IPS-NIHi7 (cell line): ENCODE data around the gene SAMD13.

ENCODE experiments used
- DNase-seq: peaks from one replicate; pipeline ENCODE4 v3.0.0; 2012; ENCODE audit warnings: mixed read lengths; ENCODE audit errors: extremely low spot score

Gene SAMD13

DNA sequence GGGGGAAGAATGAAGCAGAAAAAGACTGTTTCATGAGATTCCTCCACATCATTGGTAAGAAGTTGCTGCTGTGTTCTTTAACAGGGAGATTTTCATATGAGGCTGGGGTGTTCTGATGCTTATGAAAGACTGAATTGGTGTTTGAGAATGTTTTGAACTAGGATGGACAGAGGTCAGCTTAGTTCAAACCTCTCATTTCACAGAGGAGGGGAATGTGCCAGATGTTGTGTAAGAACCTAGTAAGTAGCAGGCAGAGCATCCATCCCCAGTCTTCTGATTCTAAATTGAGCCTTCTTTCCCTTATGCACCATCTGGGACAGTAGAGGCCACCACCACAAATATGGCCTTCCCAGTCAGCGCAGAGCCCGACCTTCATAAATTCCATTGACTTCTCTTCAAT, 43.7 kb downstream of the SAMD13 start:
- no peak for DNase-seq

- DNase-seq = no peak
Measured at GRCh38 chr1:84347271-84347931, 45.9 kb downstream of the SAMD13 start.

DNA sequence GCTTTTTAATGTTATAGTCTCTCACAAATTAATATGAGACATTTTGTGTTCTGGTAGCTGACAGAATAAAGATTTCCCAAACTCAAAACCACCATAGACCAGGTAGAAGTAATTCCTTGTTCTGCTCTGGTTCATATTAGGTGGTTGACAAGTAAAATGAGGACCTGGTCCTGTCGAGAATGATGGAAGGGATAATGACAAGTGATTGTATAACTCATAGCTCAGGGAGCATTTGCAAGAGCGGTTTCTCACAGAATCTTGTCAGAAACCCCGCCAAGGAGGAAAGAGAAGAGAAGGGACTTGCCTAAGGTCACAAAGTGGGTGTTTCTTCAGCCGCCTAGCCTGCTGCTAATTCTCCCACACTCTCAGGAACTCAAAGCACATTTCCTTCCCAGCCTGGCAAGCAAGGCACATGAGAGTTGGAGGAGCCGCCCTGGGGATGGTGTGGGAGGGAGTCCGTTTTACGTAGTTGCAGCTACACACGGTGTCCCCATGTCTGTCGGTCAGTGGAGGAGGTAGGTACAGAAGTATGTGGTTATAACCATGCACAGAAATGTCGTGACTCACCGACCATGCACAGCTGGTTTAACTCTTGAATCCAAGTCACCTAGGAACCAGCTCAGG, 46.5 kb downstream of the SAMD13 start:
- DNase-seq = no peak

GRCh38 chr1:84348759-84349158, 47.3 kb downstream of the SAMD13 start:
- DNase-seq = no peak

DNA sequence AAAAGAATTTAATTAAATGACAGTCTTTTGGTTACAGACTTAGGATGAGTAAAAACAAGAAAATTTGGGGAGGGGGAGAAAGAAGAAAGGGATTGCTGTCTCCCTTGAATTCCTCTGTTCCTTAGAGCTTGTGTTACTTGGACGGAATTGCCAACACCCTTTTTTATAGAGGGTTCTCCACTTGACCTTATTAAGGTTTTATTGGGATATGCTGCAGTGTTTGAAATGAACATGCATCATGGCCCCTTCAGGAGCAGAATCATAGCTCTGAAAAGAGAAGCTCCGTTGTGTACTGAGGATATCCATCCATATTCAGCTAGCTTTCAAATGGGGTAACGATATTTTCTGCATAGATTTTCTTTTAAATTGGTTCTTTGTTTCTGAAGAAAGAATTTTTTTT, 48.6 kb downstream of the SAMD13 start:
- DNase-seq = no peak

GRCh38 chr1:84350550-84350949, 49.0 kb downstream of the SAMD13 start:
- DNase-seq = no peak

DNA sequence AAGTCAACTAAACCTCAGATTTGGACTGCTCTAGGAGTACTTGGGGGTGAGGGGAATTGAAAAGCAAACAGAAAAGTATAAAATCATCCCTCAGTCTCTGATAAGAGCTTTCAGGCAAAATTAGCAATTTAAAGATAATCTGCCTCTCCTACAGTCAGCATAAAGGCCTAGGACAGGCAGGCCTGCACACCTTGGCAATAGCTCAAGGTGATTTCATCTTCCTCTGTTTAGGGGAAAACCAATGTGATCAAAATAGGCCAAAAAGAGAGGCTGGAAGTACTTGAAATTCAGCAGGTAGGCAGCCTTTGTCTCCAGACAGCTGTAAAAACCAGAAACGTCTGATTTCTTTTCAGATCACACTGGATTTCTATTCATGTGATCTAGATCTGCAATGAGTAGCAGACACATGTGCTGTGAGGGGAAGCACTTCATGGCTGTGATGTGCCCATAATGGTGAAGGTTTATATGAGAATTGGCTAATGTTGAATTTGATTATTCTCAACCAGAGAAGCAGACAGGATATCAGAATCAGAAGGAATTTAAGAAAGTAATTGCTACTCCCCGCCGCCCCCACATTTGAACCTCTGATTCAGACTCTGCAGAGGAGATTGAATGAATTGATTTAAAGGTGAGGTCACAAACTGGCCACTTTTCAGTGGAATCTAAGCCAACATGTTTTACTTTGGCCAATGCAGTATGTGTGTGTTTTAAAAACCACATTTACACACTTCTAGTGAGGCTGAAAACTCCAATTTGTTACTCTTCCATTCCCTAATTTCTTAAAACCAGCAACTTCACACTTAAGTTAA, 51.0 kb downstream of the SAMD13 start:
- DNase-seq = no peak

DNA sequence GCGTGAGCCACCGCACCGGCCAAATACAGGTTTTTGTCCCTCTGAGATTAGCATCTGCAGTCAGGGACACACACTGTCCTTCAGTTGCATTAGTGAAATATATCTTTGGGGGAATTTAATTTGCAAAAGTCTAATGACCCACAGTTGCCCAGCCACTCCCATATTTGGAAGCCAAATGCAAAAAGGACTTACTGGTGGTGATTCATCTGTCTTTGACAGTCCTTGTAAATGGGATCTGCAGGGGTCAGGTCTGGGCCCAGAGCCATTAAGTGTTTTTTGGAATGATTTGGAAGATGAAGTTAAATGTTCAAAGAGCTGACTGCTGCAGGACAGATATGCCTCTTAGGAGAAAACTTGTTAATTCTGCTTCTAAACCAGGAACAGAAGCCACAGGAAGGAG, 52.2 kb downstream of the SAMD13 start:
- DNase-seq = no peak

DNA sequence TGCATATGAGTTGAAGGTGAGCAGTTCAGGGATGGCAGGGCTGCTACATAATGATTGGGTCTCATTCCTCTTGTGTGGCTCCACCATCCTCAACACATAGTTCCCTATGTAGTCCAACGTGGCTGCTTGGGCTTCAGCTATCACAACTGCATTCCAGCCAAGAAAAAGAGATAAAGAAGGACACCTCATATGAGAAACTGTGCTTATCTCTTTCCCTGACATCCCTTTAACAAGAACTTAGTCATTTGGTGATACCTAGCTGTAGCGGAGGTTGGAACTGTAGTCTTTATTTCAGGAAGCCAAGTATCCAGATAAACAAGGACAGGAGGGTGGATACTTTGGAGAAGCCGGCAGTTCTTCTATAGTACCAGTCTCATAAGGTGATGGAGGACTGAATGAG, 54.0 kb downstream of the SAMD13 start:
- no peak for DNase-seq

- DNase-seq = no peak
Measured at GRCh38 chr1:84356881-84357280, 55.4 kb downstream of the SAMD13 start.

DNA sequence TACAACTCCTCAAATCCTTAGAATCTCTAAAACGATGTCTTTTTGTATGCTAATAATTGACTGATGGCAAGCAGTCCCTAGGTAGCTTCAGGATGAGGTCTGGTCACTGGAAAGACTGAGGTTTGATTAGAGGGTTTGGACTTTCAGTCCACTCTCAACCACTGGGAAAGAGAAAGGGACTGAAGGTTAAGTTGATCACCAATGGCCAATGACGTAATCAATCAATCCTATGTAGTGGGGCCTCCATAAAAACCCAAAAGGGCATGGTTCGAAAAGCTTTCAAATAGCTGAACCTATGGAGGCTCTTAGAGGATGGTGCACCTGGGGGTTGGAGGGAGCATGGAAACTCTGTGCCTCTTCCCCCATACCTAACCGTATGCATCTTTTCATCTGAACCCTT, 57.2 kb downstream of the SAMD13 start:
- no peak for DNase-seq

- DNase-seq = no peak
Measured at GRCh38 chr1:84360316-84360715, 58.8 kb downstream of the SAMD13 start.

- DNase-seq = no peak
Measured at GRCh38 chr1:84361796-84362195, 60.3 kb downstream of the SAMD13 start.

DNA sequence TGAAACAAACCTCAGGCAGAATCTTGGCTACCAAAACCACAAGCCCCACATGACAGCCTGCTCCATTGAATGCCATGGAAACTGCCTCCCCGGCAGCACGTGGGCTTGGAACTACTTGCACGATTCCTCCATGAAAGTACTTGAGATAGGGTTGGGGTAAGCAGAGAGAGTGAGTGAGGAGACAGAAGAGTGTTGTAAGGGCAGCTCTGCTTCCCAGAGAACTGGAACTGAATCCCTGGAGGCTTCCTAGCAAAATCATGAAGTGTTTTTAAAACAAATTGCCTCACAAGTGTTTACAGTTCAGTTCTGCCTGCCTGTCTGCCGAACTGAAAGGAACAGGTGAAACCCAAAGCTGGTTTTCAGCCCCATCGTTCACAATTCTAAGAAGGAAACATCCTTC, 61.5 kb downstream of the SAMD13 start:
- DNase-seq = no peak

DNA sequence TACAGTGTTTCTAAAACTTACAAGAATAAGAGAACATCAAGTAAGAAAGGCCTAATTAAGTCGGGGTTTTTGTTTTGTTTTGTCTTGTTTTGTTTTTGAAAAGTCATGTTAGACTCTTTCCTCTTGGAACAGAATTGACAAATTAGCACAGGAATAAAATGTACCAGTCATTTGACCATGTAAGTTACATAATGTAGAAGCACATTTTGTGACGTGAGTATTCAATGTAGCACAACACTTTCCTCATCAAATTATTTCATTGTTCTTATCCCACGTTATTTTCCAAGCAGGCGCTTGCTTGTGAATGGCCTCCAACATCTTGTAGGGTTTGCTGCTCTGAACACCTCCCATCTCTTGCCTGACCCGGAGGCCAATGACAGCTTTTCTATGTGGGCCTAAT, 62.1 kb downstream of the SAMD13 start:
- DNase-seq = no peak

DNA sequence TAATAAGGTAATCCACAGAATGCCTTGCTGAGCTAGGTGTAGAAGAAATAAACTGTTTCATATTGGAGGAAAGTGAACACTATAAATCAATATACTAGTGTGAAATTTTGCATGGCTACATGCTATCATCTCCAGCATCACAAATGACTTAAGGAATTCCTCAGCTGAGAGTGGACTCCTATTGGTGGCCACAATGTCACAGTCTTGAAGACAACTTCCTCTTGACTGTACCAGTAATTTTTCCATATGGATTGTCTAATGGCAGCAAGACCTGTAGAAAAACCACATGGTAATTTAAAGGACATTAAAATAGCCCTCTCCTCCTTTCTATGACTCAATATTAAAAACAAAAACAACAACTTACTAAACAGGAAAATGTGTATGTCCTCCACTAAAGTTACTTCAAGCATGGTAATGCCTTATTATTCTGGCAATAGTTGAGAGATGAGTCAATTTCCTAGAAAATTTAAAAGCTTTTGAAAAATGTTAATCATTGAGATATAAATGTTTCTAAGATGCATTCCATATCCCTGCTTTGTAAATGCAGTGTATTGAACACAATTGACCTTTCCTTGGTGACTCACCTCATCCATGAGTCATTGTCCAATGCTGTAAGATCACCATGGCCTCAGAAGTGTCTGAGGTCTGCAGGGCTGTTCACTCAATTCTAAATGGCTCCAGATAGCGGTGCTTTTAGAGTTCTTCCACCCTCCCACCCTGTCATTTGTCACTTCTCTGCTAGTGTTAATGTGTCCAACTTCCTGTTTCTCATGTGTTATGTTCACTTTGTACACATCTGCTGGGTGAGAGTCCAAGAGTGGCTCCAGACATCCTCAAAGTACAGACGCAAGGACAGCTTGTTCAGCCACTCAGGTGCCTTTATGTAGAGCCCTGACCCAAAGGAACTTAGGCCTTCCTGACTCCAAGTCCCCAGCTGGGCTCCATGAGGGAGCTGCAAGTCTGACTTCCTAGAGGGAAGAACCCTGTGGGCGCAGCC, 64.0 kb downstream of the SAMD13 start:
- DNase-seq = no peak

- DNase-seq = no peak
Measured at GRCh38 chr1:84366786-84367185, 65.3 kb downstream of the SAMD13 start.

DNA sequence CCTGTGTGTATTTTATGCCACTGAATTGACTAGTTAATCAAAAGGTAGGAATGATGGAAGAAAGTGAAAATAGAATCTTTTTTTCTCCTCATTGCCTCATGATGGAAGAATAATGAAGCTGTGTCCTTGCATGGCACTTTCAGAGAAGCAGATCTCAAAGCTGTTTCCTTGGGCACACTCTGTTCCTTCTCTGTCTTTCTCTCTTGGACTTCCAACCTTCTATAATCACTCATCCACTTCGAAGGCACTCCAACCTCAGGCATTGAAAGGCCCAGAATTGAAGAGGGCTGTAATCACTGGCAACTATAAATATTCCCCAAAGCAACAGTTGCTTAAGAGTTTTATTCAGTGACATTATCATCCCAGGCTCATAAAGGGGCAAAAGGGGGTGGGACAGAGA, 65.7 kb downstream of the SAMD13 start:
- no peak for DNase-seq

GRCh38 chr1:84368441-84368840, 66.9 kb downstream of the SAMD13 start:
- DNase-seq = no peak

GRCh38 chr1:84370266-84370665, 68.8 kb downstream of the SAMD13 start:
- no peak for DNase-seq

GRCh38 chr1:84370831-84371394, 69.4 kb downstream of the SAMD13 start:
- no peak for DNase-seq
